Neural progenitor cell (in vitro differentiated cells): Measurements from ENCODE around the gene MED27. TPM values are rescaled to one million over a fixed set of nuclear protein-coding genes. Genes with fewer than 3 reads are reported as not detected.

Experiments
- DNase-seq: peaks from one replicate; pipeline ENCODE4 v3.0.0-alpha.2; 2016; ENCODE audit warnings: low spot score
- H2AFZ ChIP-seq: fragments of 200-600 bp; sonication (generic); replicated peaks from 2 replicates; pipeline ENCODE4 v1.6.1; 2016; ENCODE audit warnings: antibody characterized with exemption
- H3F3A ChIP-seq: fragments of 200-600 bp; sonication (generic); 2 replicates; pipeline ENCODE4 v1.6.1; 2016; ENCODE audit warnings: antibody characterized with exemption, low read depth
- H3K27ac ChIP-seq: fragments of 200-600 bp; sonication (generic); 2 replicates; pipeline ENCODE4 v1.5.1; 2016; ENCODE audit warnings: mild to moderate bottlenecking
- H3K27me3 ChIP-seq: fragments of 200-600 bp; sonication (generic); 2 replicates; pipeline ENCODE4 v1.6.1; 2016; ENCODE audit warnings: mild to moderate bottlenecking, moderate library complexity
- H3K36me3 ChIP-seq: fragments of 200-600 bp; sonication (generic); 2 replicates; pipeline ENCODE4 v1.5.1; 2016
- H3K4me1 ChIP-seq: fragments of 200-600 bp; sonication (generic); 2 replicates; pipeline ENCODE4 v1.6.1; 2016; ENCODE audit warnings: mixed run types
- H3K4me2 ChIP-seq: fragments of 200-600 bp; sonication (generic); 2 replicates; pipeline ENCODE4 v1.6.1; 2016
- H3K4me3 ChIP-seq: fragments of 200-600 bp; sonication (generic); 2 replicates; pipeline ENCODE4 v1.5.1; 2016
- H3K79me2 ChIP-seq: fragments of 200-600 bp; sonication (generic); 2 replicates; pipeline ENCODE4 v1.6.1; 2016; ENCODE audit warnings: low read depth
- H3K9ac ChIP-seq: fragments of 200-600 bp; sonication (generic); 2 replicates; pipeline ENCODE4 v1.6.1; 2016
- H3K9me3 ChIP-seq: fragments of 200-600 bp; sonication (generic); 2 replicates; pipeline ENCODE4 v1.5.1; 2016; ENCODE audit warnings: low read depth
- H4K20me1 ChIP-seq: fragments of 200-600 bp; sonication (generic); 2 replicates; pipeline ENCODE4 v1.6.1; 2016; ENCODE audit warnings: low read depth
- H3K27ac Mint-ChIP-seq: 3 replicates; pipeline ENCODE4 v1.8.0; 2021; ENCODE audit warnings: mixed read lengths
- H3K27me3 Mint-ChIP-seq: 2 replicates; pipeline ENCODE4 v1.8.0; 2022; ENCODE audit warnings: low read depth, mild to moderate bottlenecking, inconsistent platforms, moderate library complexity, mixed read lengths; ENCODE audit not compliant: insufficient read depth
- H3K36me3 Mint-ChIP-seq: 3 replicates; pipeline ENCODE4 v1.8.0; 2021; ENCODE audit warnings: mixed read lengths
- H3K4me1 Mint-ChIP-seq: 3 replicates; pipeline ENCODE4 v1.8.0; 2021; ENCODE audit warnings: mixed read lengths
- H3K4me3 Mint-ChIP-seq: 3 replicates; pipeline ENCODE4 v1.8.0; 2021; ENCODE audit warnings: mild to moderate bottlenecking, moderate library complexity, mixed read lengths
- H3K9me3 Mint-ChIP-seq: 3 replicates; pipeline ENCODE4 v1.8.0; 2020; ENCODE audit warnings: mixed read lengths
- CTCF ChIP-seq: fragments of 200-600 bp; sonication (generic); IDR thresholded peaks from 2 replicates; pipeline ENCODE4 v1.5.1; 2017; ENCODE audit warnings: antibody characterized with exemption, mild to moderate bottlenecking
- EZH2 ChIP-seq: fragments of 200-600 bp; sonication (generic); IDR thresholded peaks from 2 replicates; pipeline ENCODE4 v1.6.1; 2017; ENCODE audit warnings: antibody characterized with exemption, mild to moderate bottlenecking, moderate library complexity
- EZH2phosphoT487 ChIP-seq: fragments of 200-600 bp; sonication (generic); IDR thresholded peaks from 2 replicates; pipeline ENCODE4 v1.6.1; 2017; ENCODE audit warnings: antibody characterized with exemption
- total RNA-seq: library from RNA; depleted of rRNA; stranded (reverse); fragments of >200 nt; gene quantifications from 2 replicates; pipeline ENCODE4 v1.2.3, GENCODE V29; 2015; ENCODE audit warnings: low replicate concordance

MED27 gene
- total RNA-seq, 1 donor from 2014 or later, result 15.1 TPM

GRCh38 chr9:131854334-131854733 is 225.3 kb downstream of the MED27 start:
- no peak overlapping the region for H3K4me2 ChIP-seq
- H3K27ac Mint-ChIP-seq, result no peak overlapping the region
- no peak overlapping the region for H3K4me3 Mint-ChIP-seq
- no peak overlapping the region for H3K4me3 ChIP-seq
- no peaks in the 10 kb centered on the region for H3K9me3 Mint-ChIP-seq
- H3K27me3 Mint-ChIP-seq, result peaks cover 1% of the 10 kb centered on the region
- H3K9ac ChIP-seq, result no peak overlapping the region
- peaks cover 4% of the 10 kb centered on the region for H3K36me3 Mint-ChIP-seq
- no peaks in the 10 kb centered on the region for H4K20me1 ChIP-seq
- no peaks in the 10 kb centered on the region for H3K79me2 ChIP-seq
- no peaks in the 10 kb centered on the region for H3K36me3 ChIP-seq
- H3K27me3 ChIP-seq, result no peaks in the 10 kb centered on the region
- H3K27ac ChIP-seq, result no peak overlapping the region
- peaks cover 24% of the 10 kb centered on the region for H3K4me1 Mint-ChIP-seq
- no peaks in the 10 kb centered on the region for H3F3A ChIP-seq
- DNase-seq, result no peak
- H3K4me1 ChIP-seq, result no peaks in the 10 kb centered on the region
- TF ChIP-seq EZH2 (no peak), EZH2phosphoT487 (no peak), CTCF (no peak)
- no peak overlapping the region for H2AFZ ChIP-seq
- H3K9me3 ChIP-seq, result no peaks in the 10 kb centered on the region

GRCh38 chr9:131853434-131853833 is 226.2 kb downstream of the MED27 start:
- H3K27me3 Mint-ChIP-seq, result peaks cover 3% of the 10 kb centered on the region
- TF ChIP-seq EZH2 (no peak), CTCF (no peak), EZH2phosphoT487 (no peak)
- no peak for DNase-seq
- H3K4me3 Mint-ChIP-seq, result no peak overlapping the region
- Histone ChIP-seq H3K4me1 (no peaks in the 10 kb centered on the region), H4K20me1 (no peaks in the 10 kb centered on the region), H3K4me3 (no peak overlapping the region), H3K27me3 (no peaks in the 10 kb centered on the region), H3K9me3 (no peaks in the 10 kb centered on the region), H3K9ac (no peak overlapping the region), H3K79me2 (no peaks in the 10 kb centered on the region), H3K27ac (no peak overlapping the region), H2AFZ (no peak overlapping the region), H3F3A (no peaks in the 10 kb centered on the region), H3K4me2 (no peak overlapping the region), H3K36me3 (no peaks in the 10 kb centered on the region)
- H3K36me3 Mint-ChIP-seq, result no peaks in the 10 kb centered on the region
- no peak overlapping the region for H3K27ac Mint-ChIP-seq
- H3K9me3 Mint-ChIP-seq, result no peaks in the 10 kb centered on the region
- peaks cover 24% of the 10 kb centered on the region for H3K4me1 Mint-ChIP-seq

GRCh38 chr9:131851414-131851813 is 228.3 kb downstream of the MED27 start:
- Mint-ChIP-seq H3K4me3 (no peak overlapping the region), H3K27me3 (peaks cover 10% of the 10 kb centered on the region), H3K9me3 (no peaks in the 10 kb centered on the region), H3K27ac (no peak overlapping the region), H3K4me1 (peaks cover 27% of the 10 kb centered on the region), H3K36me3 (no peaks in the 10 kb centered on the region)
- H3K4me1 ChIP-seq, result no peaks in the 10 kb centered on the region
- no peaks in the 10 kb centered on the region for H3K36me3 ChIP-seq
- H3K4me3 ChIP-seq, result no peak overlapping the region
- H3K9me3 ChIP-seq, result no peaks in the 10 kb centered on the region
- no peaks in the 10 kb centered on the region for H4K20me1 ChIP-seq
- DNase-seq, result no peak
- no peak overlapping the region for H3K4me2 ChIP-seq
- H3K9ac ChIP-seq, result no peak overlapping the region
- H3F3A ChIP-seq, result no peaks in the 10 kb centered on the region
- no peak overlapping the region for H3K27ac ChIP-seq
- H3K27me3 ChIP-seq, result no peaks in the 10 kb centered on the region
- H3K79me2 ChIP-seq, result no peaks in the 10 kb centered on the region
- TF ChIP-seq EZH2phosphoT487 (no peak), CTCF (no peak), EZH2 (no peak)
- no peak overlapping the region for H2AFZ ChIP-seq

- Mint-ChIP-seq H3K4me3 (no peak overlapping the region), H3K27me3 (peaks cover 11% of the 10 kb centered on the region), H3K9me3 (no peaks in the 10 kb centered on the region), H3K4me1 (peaks cover 17% of the 10 kb centered on the region), H3K36me3 (no peaks in the 10 kb centered on the region), H3K27ac (no peak overlapping the region)
- Histone ChIP-seq H3F3A (no peaks in the 10 kb centered on the region), H3K36me3 (no peaks in the 10 kb centered on the region), H2AFZ (no peak overlapping the region), H3K79me2 (no peaks in the 10 kb centered on the region), H3K4me3 (no peak overlapping the region), H3K27me3 (no peaks in the 10 kb centered on the region), H3K9ac (no peak overlapping the region), H4K20me1 (no peaks in the 10 kb centered on the region), H3K4me2 (no peak overlapping the region), H3K4me1 (no peaks in the 10 kb centered on the region), H3K9me3 (no peaks in the 10 kb centered on the region), H3K27ac (no peak overlapping the region)
- TF ChIP-seq CTCF (no peak), EZH2phosphoT487 (no peak), EZH2 (no peak)
- DNase-seq, result no peak
These were observed 230.3 kb downstream of the MED27 start for GRCh38 chr9:131849391-131849790.
